Measurements from ENCODE around the gene FGF8. TPM values are rescaled to one million over a fixed set of nuclear protein-coding genes. Genes with fewer than 3 reads are reported as not detected.

FGF8 gene
- total and polyA plus RNA-seq, 4 donors = 0.08 TPM; not detected in 3

- peaks cover 2 to 10% (median 5%) of the 10 kb centered on the region in 4 donors for H3K36me3 ChIP-seq (ENCODE audit: control insufficient read depth in 4 of 4, insufficient read depth in 4 of 4, low read length in 4 of 4)
- H3K4me1 ChIP-seq (ENCODE audit: control insufficient read depth in 5 of 5, insufficient read depth in 5 of 5, low read length in 5 of 5) = peaks cover 4 to 30% (median 10%) of the 10 kb centered on the region in 5 donors
- no peaks in the 10 kb centered on the region for H3K9me3 ChIP-seq (ENCODE audit: control insufficient read depth in 4 of 4, insufficient read depth in 3 of 4, low read length in 3 of 4)
- 0 to 5% methylated on average over 5 of the region's 5 CpGs for WGBS, 2 donors
- DNase-seq = peak in 2 of 3 donors; percentile 49 to 51
- H3K4me3 ChIP-seq = peak overlapping the region; percentile 63
- no peak for ATAC-seq (ENCODE audit: insufficient read depth, low FRiP score)
- H3K9ac ChIP-seq (ENCODE audit: insufficient read depth in 1 of 2, low read length in 2 of 2) = peak overlapping the region in 1 of 2 donors; percentile 96
- no peak overlapping the region for H3K27ac ChIP-seq (ENCODE audit: low read depth in 1 of 2, low read length in 1 of 2)
- no peak for TF ChIP-seq CTCF (IDR thresholded peaks at IDR 0.05; ENCODE audit: control extremely low read depth, extremely low read depth)
- no peaks in the 10 kb centered on the region for H3K27me3 ChIP-seq (ENCODE audit: control insufficient read depth in 3 of 3, insufficient read depth in 3 of 3, low read length in 2 of 3)
Measured at GRCh38 chr10:101816376-101816775, 40.5 kb upstream of the FGF8 start.

GRCh38 chr10:101814466-101815071 is 38.7 kb upstream of the FGF8 start:
- ATAC-seq (ENCODE audit: insufficient read depth, low FRiP score) = no peak
- whole genome bisulfite sequencing, 2 donors = 64 to 81% methylated on average over 8 of the region's 8 CpGs
- Histone ChIP-seq H3K4me1 (ENCODE audit: control insufficient read depth in 5 of 5, insufficient read depth in 5 of 5, low read length in 5 of 5) (peaks cover 4 to 30% (median 9%) of the 10 kb centered on the region in 5 donors), H3K27ac (ENCODE audit: low read depth in 1 of 2, low read length in 1 of 2) (no peak overlapping the region), H3K36me3 (ENCODE audit: control insufficient read depth in 4 of 4, insufficient read depth in 4 of 4, low read length in 4 of 4) (peaks cover 6 to 24% (median 9%) of the 10 kb centered on the region in 4 donors), H3K4me3 (no peak overlapping the region), H3K9ac (ENCODE audit: insufficient read depth in 1 of 2, low read length in 2 of 2) (no peak overlapping the region), H3K27me3 (ENCODE audit: control insufficient read depth in 3 of 3, insufficient read depth in 3 of 3, low read length in 2 of 3) (no peaks in the 10 kb centered on the region), H3K9me3 (ENCODE audit: control insufficient read depth in 4 of 4, insufficient read depth in 3 of 4, low read length in 3 of 4) (no peaks in the 10 kb centered on the region)
- TF ChIP-seq CTCF (IDR thresholded peaks at IDR 0.05; ENCODE audit: control extremely low read depth, extremely low read depth) = no peak
- DNase-seq = no peak

- no peak for TF ChIP-seq CTCF (IDR thresholded peaks at IDR 0.05; ENCODE audit: control extremely low read depth, extremely low read depth)
- H3K9me3 ChIP-seq (ENCODE audit: control insufficient read depth in 4 of 4, insufficient read depth in 3 of 4, low read length in 3 of 4) = no peaks in the 10 kb centered on the region
- no peak for ATAC-seq (ENCODE audit: insufficient read depth, low FRiP score)
- no peaks in the 10 kb centered on the region for H3K27me3 ChIP-seq (ENCODE audit: control insufficient read depth in 3 of 3, insufficient read depth in 3 of 3, low read length in 2 of 3)
- H3K4me1 ChIP-seq (ENCODE audit: control insufficient read depth in 5 of 5, insufficient read depth in 5 of 5, low read length in 5 of 5) = peaks cover 0 to 21% (median 5%) of the 10 kb centered on the region in 5 donors
- H3K27ac ChIP-seq (ENCODE audit: low read depth in 1 of 2, low read length in 1 of 2) = no peak overlapping the region
- no peak overlapping the region for H3K9ac ChIP-seq (ENCODE audit: insufficient read depth in 1 of 2, low read length in 2 of 2)
- H3K36me3 ChIP-seq (ENCODE audit: control insufficient read depth in 4 of 4, insufficient read depth in 4 of 4, low read length in 4 of 4) = peaks cover 12 to 36% (median 19%) of the 10 kb centered on the region in 4 donors
- H3K4me3 ChIP-seq = no peak overlapping the region
- 87 to 92% methylated on average over 4 of the region's 4 CpGs for WGBS, 2 donors
- no peak for DNase-seq
Measured at GRCh38 chr10:101812606-101813005, 36.7 kb upstream of the FGF8 start.

GRCh38 chr10:101807158-101807557 is 31.2 kb upstream of the FGF8 start:
- Histone ChIP-seq H3K27me3 (ENCODE audit: control insufficient read depth in 3 of 3, insufficient read depth in 3 of 3, low read length in 2 of 3) (no peaks in the 10 kb centered on the region), H3K36me3 (ENCODE audit: control insufficient read depth in 4 of 4, insufficient read depth in 4 of 4, low read length in 4 of 4) (peaks cover 27 to 50% (median 46%) of the 10 kb centered on the region in 4 donors), H3K27ac (ENCODE audit: low read depth in 1 of 2, low read length in 1 of 2) (no peak overlapping the region), H3K9me3 (ENCODE audit: control insufficient read depth in 4 of 4, insufficient read depth in 3 of 4, low read length in 3 of 4) (no peaks in the 10 kb centered on the region), H3K4me1 (ENCODE audit: control insufficient read depth in 5 of 5, insufficient read depth in 5 of 5, low read length in 5 of 5) (no peaks in the 10 kb centered on the region), H3K4me3 (no peak overlapping the region), H3K9ac (ENCODE audit: insufficient read depth in 1 of 2, low read length in 2 of 2) (no peak overlapping the region)
- ATAC-seq (ENCODE audit: insufficient read depth, low FRiP score) = no peak
- 87 to 97% methylated on average over 1 of the region's 1 CpG for WGBS, 2 donors
- no peak for TF ChIP-seq CTCF (IDR thresholded peaks at IDR 0.05; ENCODE audit: control extremely low read depth, extremely low read depth)
- no peak for DNase-seq

Measured in lung (tissue), 12 donors.